H7 (cell line): ENCODE measurements around the gene P3R3URF. TPM values are rescaled to one million over a fixed set of nuclear protein-coding genes. Genes with fewer than 3 reads are reported as not detected.
"Not testable (repeated sequence)": the region's sequence is repeated elsewhere in the genome, so short reads cannot be mapped to it uniquely, and the experiment has no call there.

Source experiments
- DNase-seq: peaks from one replicate; pipeline ENCODE4 v3.0.0; 2012
- H3K27me3 ChIP-seq: 2 replicates; pipeline ENCODE4 v1.6.0; 2011; ENCODE audit warnings: mild to moderate bottlenecking, low read length; ENCODE audit not compliant: control insufficient read depth, insufficient read depth
- H3K36me3 ChIP-seq: replicated peaks from 2 replicates; pipeline ENCODE4 v1.5.1; 2011; ENCODE audit warnings: low read length; ENCODE audit not compliant: control insufficient read depth, insufficient read depth
- H3K4me3 ChIP-seq: 2 replicates; pipeline ENCODE4 v1.5.1; 2011; ENCODE audit warnings: low read depth, mild to moderate bottlenecking, control low read depth, low read length, moderate library complexity; ENCODE audit not compliant: insufficient read depth
- total RNA-seq: library from RNA; depleted of rRNA; stranded (reverse); fragments of >200 nt; shearing (Covaris generic); gene quantifications from 2 replicates; pipeline ENCODE4 v1.2.3, GENCODE V29; 2014; rRNA removed

P3R3URF gene
- total RNA-seq = not detected in 2 replicates

GRCh38 chr1:46176211-46176865 lies at the start of gene P3R3URF:
TSS of gene P3R3URF (minus strand) at chr1:46176488. CDS start at chr1:46176471, 17 bp downstream.
- no peak for DNase-seq
- Histone ChIP-seq H3K4me3 (no peak within 1 kb of the TSS), H3K27me3 (no peaks in the 10 kb centered on the region; the same call in none of the 2 replicates), H3K36me3 (no peaks in the 10 kb centered on the region)

- no peaks in the 10 kb centered on the region for H3K27me3 ChIP-seq
- no peak overlapping the region for H3K4me3 ChIP-seq
- no peaks in the 10 kb centered on the region for H3K36me3 ChIP-seq
- DNase-seq = no peak
Measured at GRCh38 chr1:46224966-46225365, 48.7 kb upstream of the P3R3URF start.

- no peaks in the 10 kb centered on the region for H3K27me3 ChIP-seq
- DNase-seq = peak; percentile 73
- no peak overlapping the region for H3K4me3 ChIP-seq
- no peaks in the 10 kb centered on the region; the same call in 1 of the 2 replicates for H3K36me3 ChIP-seq
Measured at GRCh38 chr1:46223472-46223943, 47.2 kb upstream of the P3R3URF start.

GRCh38 chr1:46223055-46223454 lies 46.8 kb upstream of the P3R3URF start:
- H3K36me3 ChIP-seq, DNase-seq, H3K4me3 ChIP-seq, H3K27me3 ChIP-seq: not testable (repeated sequence)

GRCh38 chr1:46221749-46222148 lies 45.5 kb upstream of the P3R3URF start:
- Histone ChIP-seq H3K27me3 (no peaks in the 10 kb centered on the region), H3K36me3 (no peaks in the 10 kb centered on the region; the same call in 1 of the 2 replicates), H3K4me3 (no peak overlapping the region)
- peak; percentile 70 for DNase-seq

GRCh38 chr1:46220808-46221207 lies 44.5 kb upstream of the P3R3URF start:
- no peak for DNase-seq
- no peak overlapping the region for H3K4me3 ChIP-seq
- H3K27me3 ChIP-seq = no peaks in the 10 kb centered on the region
- H3K36me3 ChIP-seq = no peaks in the 10 kb centered on the region; the same call in 1 of the 2 replicates

GRCh38 chr1:46219551-46220520 lies 43.5 kb upstream of the P3R3URF start:
- Histone ChIP-seq H3K4me3 (no peak overlapping the region), H3K36me3 (no peaks in the 10 kb centered on the region; the same call in 1 of the 2 replicates), H3K27me3 (no peaks in the 10 kb centered on the region)
- no peak for DNase-seq

- H3K4me3 ChIP-seq = no peak overlapping the region
- no peaks in the 10 kb centered on the region; the same call in 1 of the 2 replicates for H3K36me3 ChIP-seq
- H3K27me3 ChIP-seq = no peaks in the 10 kb centered on the region
- DNase-seq = no peak
Measured at GRCh38 chr1:46218443-46218842, 42.2 kb upstream of the P3R3URF start.

GRCh38 chr1:46215504-46215903 lies 39.2 kb upstream of the P3R3URF start:
- H3K4me3 ChIP-seq = no peak overlapping the region
- no peaks in the 10 kb centered on the region; the same call in 1 of the 2 replicates for H3K36me3 ChIP-seq
- H3K27me3 ChIP-seq = no peaks in the 10 kb centered on the region
- DNase-seq = no peak

GRCh38 chr1:46211051-46211450 lies 34.8 kb upstream of the P3R3URF start:
- Histone ChIP-seq H3K4me3 (no peak overlapping the region), H3K27me3 (no peaks in the 10 kb centered on the region), H3K36me3 (no peaks in the 10 kb centered on the region)
- DNase-seq = no peak

- no peak overlapping the region for H3K4me3 ChIP-seq
- H3K27me3 ChIP-seq = no peaks in the 10 kb centered on the region
- DNase-seq = no peak
- H3K36me3 ChIP-seq = no peaks in the 10 kb centered on the region
Measured at GRCh38 chr1:46210561-46210960, 34.3 kb upstream of the P3R3URF start.

- Histone ChIP-seq H3K4me3 (no peak overlapping the region), H3K27me3 (peaks cover 3% of the 10 kb centered on the region; the same call in 1 of the 2 replicates), H3K36me3 (no peaks in the 10 kb centered on the region)
- DNase-seq = no peak
Measured at GRCh38 chr1:46206399-46206798, 30.1 kb upstream of the P3R3URF start.

- DNase-seq = peak; percentile 26
- H3K36me3 ChIP-seq = no peaks in the 10 kb centered on the region
- peaks cover 3% of the 10 kb centered on the region; the same call in 1 of the 2 replicates for H3K27me3 ChIP-seq
- no peak overlapping the region for H3K4me3 ChIP-seq
Measured at GRCh38 chr1:46205791-46206190, 29.5 kb upstream of the P3R3URF start.

- Histone ChIP-seq H3K27me3 (peaks cover 3% of the 10 kb centered on the region; the same call in 1 of the 2 replicates), H3K4me3 (no peak overlapping the region), H3K36me3 (no peaks in the 10 kb centered on the region)
- no peak for DNase-seq
Measured at GRCh38 chr1:46205141-46205540, 28.9 kb upstream of the P3R3URF start.
